Stimulated activated naive B cell treated with anti-CD40 and anti-IgM and Interleukin-4, amounts not matched to agents 10 μg/mL and 1 μg/mL and 100 μg/mL, for 72 hours (primary cell): ENCODE data around the gene PPP2R5C.

Experiments used
- ATAC-seq, 2 donors: fragments of 150-1000 bp; cut with Tn5 transposase; replicated peaks; 2 replicates each; pipeline ENCODE4 v1.10.0; 2021; ENCODE audit warnings: moderate library complexity in 1 of 2
- DNase-seq: peaks from one replicate; pipeline ENCODE4 v3.0.0; 2021
- H3K27ac Mint-ChIP-seq: one replicate; pipeline ENCODE4 v1.8.0; 2022; ENCODE audit warnings: mild to moderate bottlenecking, mixed read lengths
- H3K27me3 Mint-ChIP-seq, 2 donors: one replicate each; pipeline ENCODE4 v1.8.0; 2022; ENCODE audit warnings: mixed read lengths in 2 of 2
- H3K36me3 Mint-ChIP-seq, 2 donors: one replicate each; pipeline ENCODE4 v1.8.0; 2022; ENCODE audit warnings: mixed read lengths in 2 of 2, mild to moderate bottlenecking in 1 of 2
- H3K4me1 Mint-ChIP-seq, 2 donors: one replicate each; pipeline ENCODE4 v1.8.0; 2022; ENCODE audit warnings: mixed read lengths in 2 of 2, mild to moderate bottlenecking in 1 of 2
- H3K4me3 Mint-ChIP-seq, 2 donors: one replicate each; pipeline ENCODE4 v1.8.0; 2022; ENCODE audit warnings: mild to moderate bottlenecking in 2 of 2, mixed read lengths in 2 of 2, moderate library complexity in 1 of 2
- H3K9me3 Mint-ChIP-seq, 2 donors: one replicate each; pipeline ENCODE4 v1.8.0; 2022; ENCODE audit warnings: mixed read lengths in 2 of 2, mild to moderate bottlenecking in 1 of 2

The PPP2R5C gene

DNA sequence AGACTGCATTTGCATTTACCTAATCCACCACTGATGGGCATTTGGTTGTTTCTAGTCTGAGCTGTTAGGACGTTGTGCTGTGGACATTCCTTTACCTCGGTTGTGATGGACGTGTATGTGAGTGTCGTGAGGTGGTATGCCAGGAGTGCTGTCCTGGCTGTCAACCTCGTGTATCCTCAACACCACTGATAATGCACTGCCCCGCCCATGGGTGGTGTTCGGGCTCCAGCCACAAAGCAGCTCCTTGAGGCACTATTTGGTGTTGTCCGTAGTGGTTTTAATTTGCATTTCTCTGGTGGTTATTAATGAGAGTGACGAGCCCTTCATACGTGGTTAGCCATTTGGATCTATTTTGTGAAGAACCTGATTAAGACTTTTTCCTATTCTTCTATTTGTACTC, 87.6 kb downstream of the PPP2R5C start:
- Mint-ChIP-seq H3K4me3 (peak overlapping the region in 1 of 2 donors; percentile 11), H3K9me3 (no peaks in the 10 kb centered on the region), H3K27me3 (no peaks in the 10 kb centered on the region), H3K36me3 (peaks cover 7 to 18% of the 10 kb centered on the region in 2 donors), H3K4me1 (peaks cover 59 to 85% of the 10 kb centered on the region in 2 donors), H3K27ac (no peak overlapping the region)
- DNase-seq (peak; percentile 17), ATAC-seq (peak; percentile 81)

DNA sequence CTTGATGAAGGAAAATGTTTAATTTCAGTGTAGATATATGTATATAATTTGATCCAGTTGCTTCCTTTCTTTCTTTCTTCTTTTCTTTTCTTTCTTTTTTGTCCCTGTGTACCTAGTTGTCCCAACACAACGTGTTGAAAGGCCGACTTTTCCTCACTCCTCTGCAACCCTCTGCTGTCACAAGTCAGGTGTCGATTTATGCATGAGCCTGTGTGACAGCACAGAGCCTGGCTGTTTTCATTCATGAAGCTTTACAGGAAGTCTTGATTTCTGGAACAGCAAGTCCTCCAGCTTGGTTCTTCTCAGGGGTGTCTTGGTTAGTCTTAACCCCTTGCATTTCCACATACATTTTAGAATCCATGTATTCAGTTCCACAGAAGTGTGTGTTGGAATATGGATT, 88.1 kb downstream of the PPP2R5C start:
- Mint-ChIP-seq H3K4me3 (peak overlapping the region in 1 of 2 donors; percentile 46), H3K27ac (peak overlapping the region; percentile 20), H3K4me1 (peaks cover 60 to 85% of the 10 kb centered on the region in 2 donors), H3K27me3 (no peaks in the 10 kb centered on the region), H3K36me3 (peaks cover 4 to 16% of the 10 kb centered on the region in 2 donors), H3K9me3 (no peaks in the 10 kb centered on the region)
- ATAC-seq (no peak), DNase-seq (no peak)

DNA sequence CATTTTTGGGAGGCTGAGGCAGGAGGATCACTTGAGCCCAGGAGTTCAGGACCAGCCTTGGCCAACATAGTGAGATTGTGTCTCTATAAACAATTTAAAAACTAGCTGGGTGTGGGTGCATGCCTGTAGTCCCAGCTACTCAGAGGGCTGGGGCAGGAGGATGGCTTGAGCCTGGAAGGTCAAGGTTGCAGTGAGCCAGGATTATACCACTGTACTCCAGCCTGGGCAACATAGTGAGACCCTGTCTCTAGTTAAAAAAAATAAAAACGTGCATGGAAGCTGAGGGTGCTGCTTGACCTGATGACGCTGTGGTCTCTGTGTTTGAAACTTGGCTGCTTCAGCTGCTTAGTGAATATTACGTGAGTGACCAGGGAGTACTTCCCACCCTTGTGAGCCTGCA, 89.7 kb downstream of the PPP2R5C start:
- no peak for DNase-seq
- peaks cover 3 to 21% of the 10 kb centered on the region in 2 donors for H3K36me3 Mint-ChIP-seq
- H3K9me3 Mint-ChIP-seq: no peaks in the 10 kb centered on the region
- peak overlapping the region; percentile 62 for H3K27ac Mint-ChIP-seq
- H3K4me1 Mint-ChIP-seq: peaks cover 57 to 82% of the 10 kb centered on the region in 2 donors
- ATAC-seq: no peak
- H3K27me3 Mint-ChIP-seq: no peaks in the 10 kb centered on the region
- H3K4me3 Mint-ChIP-seq: no peak overlapping the region

DNA sequence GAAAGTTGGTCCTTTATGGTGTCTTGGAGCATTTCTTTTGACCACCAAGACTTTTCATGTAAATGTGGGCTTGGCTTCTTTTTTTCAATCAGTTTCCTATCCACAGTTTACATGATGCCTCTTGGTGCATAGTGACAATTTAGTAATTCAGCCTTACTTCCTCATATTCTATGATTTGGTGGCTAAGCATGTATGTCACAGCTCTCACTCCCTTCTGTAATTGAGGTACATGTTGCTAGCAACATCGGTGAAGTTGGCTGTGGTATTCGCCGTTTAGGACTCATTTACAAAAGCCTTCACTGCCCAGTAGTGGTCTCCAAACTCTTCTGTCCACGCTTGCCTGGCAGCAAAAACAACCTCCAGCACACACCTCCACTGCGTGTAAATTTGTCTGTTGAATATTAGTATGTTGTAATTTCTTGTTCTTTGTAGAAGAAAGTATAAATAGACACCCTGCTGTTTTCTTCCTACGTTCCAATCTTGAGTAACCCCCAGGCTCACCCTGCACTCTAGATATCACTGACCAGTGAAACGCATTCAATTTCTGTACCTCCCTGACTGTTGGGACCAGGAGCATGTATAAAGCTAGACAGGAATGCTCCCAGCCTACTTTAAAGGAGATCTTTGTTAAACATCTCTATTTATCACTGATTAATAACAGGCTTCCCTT, 90.4 kb downstream of the PPP2R5C start:
- Mint-ChIP-seq H3K9me3 (no peaks in the 10 kb centered on the region), H3K27ac (peak overlapping the region; percentile 74), H3K27me3 (no peaks in the 10 kb centered on the region), H3K4me1 (peaks cover 53 to 80% of the 10 kb centered on the region in 2 donors), H3K36me3 (peaks cover 7 to 25% of the 10 kb centered on the region in 2 donors), H3K4me3 (no peak overlapping the region)
- ATAC-seq: peak; percentile 85 to 89
- no peak for DNase-seq

DNA sequence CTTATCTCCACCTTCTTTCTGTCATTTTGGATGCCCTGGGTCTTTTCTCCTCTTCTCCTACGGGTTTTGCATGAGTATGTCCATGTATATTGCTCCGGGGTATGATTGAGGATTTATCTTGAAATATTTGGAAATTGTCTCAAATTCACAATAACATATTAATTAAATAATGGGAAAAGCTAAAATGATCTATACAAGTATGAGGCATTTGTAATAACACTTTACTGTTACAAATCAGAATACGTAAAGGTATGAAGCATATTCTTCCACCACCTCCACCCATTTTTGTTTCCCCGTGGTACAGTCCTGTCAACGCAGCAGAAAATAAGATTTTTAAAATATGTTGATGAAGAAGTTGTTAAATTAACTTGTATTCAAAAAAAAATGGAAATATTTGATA, 91.3 kb downstream of the PPP2R5C start:
- H3K27me3 Mint-ChIP-seq: no peaks in the 10 kb centered on the region
- no peaks in the 10 kb centered on the region for H3K9me3 Mint-ChIP-seq
- ATAC-seq (no peak), DNase-seq (no peak)
- no peak overlapping the region for H3K4me3 Mint-ChIP-seq
- H3K4me1 Mint-ChIP-seq: peaks cover 50 to 80% of the 10 kb centered on the region in 2 donors
- H3K27ac Mint-ChIP-seq: no peak overlapping the region
- H3K36me3 Mint-ChIP-seq: peaks cover 7 to 26% of the 10 kb centered on the region in 2 donors

DNA sequence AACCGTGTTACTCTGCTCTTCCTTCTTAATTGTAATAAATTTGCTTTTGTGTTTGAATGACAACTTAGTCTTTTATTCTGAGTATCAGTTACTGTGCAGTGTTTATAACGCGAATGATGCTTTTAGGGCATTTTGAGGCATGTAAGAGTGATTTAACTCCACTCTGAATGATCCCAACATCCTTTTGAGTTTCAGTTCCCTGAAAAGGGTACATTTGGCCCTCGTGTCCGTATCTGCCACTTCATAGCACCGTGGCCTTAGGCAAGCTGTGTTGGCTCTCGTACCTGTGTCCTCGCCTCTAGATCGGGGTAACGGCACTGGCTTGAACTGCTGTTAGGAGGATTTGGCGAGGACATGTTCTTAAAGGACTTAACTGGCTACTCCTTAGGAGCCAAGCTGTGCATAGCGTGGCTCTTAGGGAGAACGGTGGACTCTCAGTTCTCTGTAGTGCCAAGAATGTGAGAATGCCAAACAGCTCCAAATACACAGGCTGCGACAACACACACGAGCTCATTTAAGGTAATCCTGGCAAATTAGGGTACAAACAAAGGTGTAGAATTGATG, 92.0 kb downstream of the PPP2R5C start:
- Mint-ChIP-seq H3K4me1 (peaks cover 47 to 75% of the 10 kb centered on the region in 2 donors), H3K27me3 (no peaks in the 10 kb centered on the region), H3K9me3 (no peaks in the 10 kb centered on the region), H3K36me3 (peaks cover 7 to 23% of the 10 kb centered on the region in 2 donors), H3K27ac (no peak overlapping the region), H3K4me3 (no peak overlapping the region)
- ATAC-seq: no peak
- DNase-seq: no peak

DNA sequence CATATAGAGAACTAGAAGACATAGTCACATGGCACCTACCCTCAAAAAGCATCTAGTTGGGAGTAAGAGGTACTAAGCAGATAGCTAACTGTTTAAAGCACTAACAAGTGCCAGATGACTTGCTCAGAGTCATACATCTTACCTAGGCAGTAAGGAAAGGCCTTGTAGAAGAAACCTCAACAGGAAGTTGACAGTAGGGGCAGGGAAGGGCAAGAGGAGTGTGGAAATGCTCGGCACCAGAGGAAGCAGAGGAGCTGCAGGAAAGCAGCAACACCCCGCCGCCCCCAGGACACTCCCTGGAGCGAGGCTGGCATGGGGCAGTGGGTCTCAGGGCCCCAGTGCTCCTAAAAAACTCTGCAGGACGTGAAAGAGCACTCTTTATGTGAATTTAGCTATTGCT, 92.9 kb downstream of the PPP2R5C start:
- peaks cover 9 to 26% of the 10 kb centered on the region in 2 donors for H3K36me3 Mint-ChIP-seq
- no peaks in the 10 kb centered on the region for H3K27me3 Mint-ChIP-seq
- H3K4me1 Mint-ChIP-seq: peaks cover 48 to 74% of the 10 kb centered on the region in 2 donors
- no peaks in the 10 kb centered on the region for H3K9me3 Mint-ChIP-seq
- ATAC-seq (peak in 1 of 2 donors; percentile 22), DNase-seq (no peak)
- peak overlapping the region; percentile 84 for H3K27ac Mint-ChIP-seq
- H3K4me3 Mint-ChIP-seq: no peak overlapping the region

DNA sequence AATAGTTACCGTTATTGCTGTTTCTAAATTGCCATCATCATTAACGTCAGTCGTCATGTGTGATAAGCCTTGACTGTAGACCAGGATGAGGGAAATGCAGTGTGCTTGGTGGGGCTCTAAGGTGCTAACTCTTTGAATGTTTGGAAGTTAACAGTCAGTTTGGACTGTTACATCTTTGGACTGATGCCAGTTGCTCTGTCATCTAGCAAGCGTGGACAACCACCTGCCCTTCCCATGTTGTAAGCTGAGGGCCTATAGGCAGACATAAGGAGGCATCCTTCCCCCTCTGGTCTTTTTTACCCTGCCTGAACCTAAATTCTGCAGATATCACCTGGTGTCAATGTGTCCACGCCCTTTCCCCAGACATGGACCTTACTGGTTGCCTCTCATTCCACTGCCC, 94.4 kb downstream of the PPP2R5C start:
- Mint-ChIP-seq H3K4me3 (no peak overlapping the region), H3K9me3 (no peaks in the 10 kb centered on the region), H3K4me1 (peaks cover 41 to 66% of the 10 kb centered on the region in 2 donors), H3K36me3 (peaks cover 19 to 36% of the 10 kb centered on the region in 2 donors), H3K27ac (no peak overlapping the region), H3K27me3 (no peaks in the 10 kb centered on the region)
- DNase-seq: no peak
- ATAC-seq: no peak

DNA sequence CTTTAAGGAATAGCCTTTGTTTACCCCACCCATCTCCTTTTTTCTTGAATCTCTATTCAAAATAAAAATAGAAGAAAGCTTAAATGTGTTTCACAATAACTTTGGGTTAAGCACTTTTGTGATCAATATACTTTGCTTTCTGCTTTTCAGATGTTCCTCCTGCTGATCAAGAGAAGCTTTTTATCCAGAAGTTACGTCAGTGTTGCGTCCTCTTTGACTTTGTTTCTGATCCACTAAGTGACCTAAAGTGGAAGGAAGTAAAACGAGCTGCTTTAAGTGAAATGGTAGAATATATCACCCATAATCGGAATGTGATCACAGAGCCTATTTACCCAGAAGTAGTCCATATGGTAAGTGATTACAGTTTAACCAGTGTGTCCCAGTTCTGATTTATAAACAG, 95.0 kb downstream of the PPP2R5C start:
- no peaks in the 10 kb centered on the region for H3K9me3 Mint-ChIP-seq
- H3K4me3 Mint-ChIP-seq: no peak overlapping the region
- ATAC-seq (no peak), DNase-seq (no peak)
- H3K4me1 Mint-ChIP-seq: peaks cover 35 to 60% of the 10 kb centered on the region in 2 donors
- peaks cover 22 to 38% of the 10 kb centered on the region in 2 donors for H3K36me3 Mint-ChIP-seq
- H3K27me3 Mint-ChIP-seq: no peaks in the 10 kb centered on the region
- no peak overlapping the region for H3K27ac Mint-ChIP-seq

DNA sequence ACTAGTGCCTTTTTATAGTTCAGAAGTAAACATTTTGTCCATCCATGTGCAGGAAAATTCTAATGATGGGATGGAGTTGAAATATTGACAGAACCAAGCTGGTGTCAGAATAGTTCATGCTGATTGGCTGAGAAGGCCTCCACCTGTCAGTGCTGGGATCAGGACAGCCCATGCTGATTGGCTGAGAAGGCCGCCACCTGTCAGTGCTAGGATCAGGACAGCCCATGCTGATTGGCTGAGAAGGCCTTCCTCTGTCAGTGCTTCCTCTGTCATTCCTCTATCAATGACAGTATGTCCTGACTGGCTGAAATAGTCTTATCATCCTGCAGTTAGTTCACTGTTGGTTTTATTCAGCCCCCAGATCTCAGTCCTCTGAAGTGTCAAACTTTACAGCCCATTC, 95.7 kb downstream of the PPP2R5C start:
- Mint-ChIP-seq H3K36me3 (peaks cover 26 to 43% of the 10 kb centered on the region in 2 donors), H3K27me3 (no peaks in the 10 kb centered on the region), H3K27ac (no peak overlapping the region), H3K4me3 (no peak overlapping the region), H3K9me3 (no peaks in the 10 kb centered on the region), H3K4me1 (peaks cover 32 to 57% of the 10 kb centered on the region in 2 donors)
- DNase-seq: no peak
- no peak for ATAC-seq

DNA sequence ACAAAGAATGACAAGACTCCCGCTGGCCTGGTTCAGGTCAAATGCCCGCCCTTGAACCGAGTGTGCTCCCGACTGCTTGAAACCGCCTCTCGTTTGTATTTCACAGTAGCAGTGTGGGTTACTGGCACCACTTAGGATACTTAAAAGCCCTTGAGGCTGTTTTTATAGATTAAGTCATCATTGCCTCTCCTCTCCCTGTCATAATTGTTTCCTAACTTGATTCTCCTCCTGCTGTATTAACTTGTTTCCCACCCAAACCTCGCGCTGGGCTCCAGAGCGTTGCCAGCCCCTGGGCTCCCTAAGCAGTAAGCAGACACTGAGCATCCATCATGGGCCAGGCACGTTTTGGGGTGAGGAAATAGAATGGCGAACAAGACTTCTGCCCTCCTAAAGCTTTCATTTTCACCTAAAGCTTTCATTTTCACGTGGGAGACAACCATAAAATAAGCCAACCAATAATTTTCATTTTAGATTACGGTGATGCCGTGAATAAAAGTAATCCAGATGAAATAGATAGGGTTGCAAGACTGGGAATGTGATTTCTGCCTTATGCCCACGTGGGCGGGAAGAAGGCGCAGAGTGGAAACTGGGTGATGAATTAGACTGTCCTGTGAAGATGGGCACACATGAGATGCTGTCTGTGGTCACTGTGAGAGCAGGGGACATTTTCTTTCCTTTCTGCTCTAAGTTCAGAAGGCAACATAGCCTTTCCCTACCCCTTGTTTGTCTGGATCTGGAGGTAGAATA, 97.5 kb downstream of the PPP2R5C start:
- H3K4me3 Mint-ChIP-seq: no peak overlapping the region
- DNase-seq (no peak), ATAC-seq (no peak)
- H3K27ac Mint-ChIP-seq: peak overlapping the region; percentile 86
- peaks cover 27 to 45% of the 10 kb centered on the region in 2 donors for H3K36me3 Mint-ChIP-seq
- peaks cover 26 to 44% of the 10 kb centered on the region in 2 donors for H3K4me1 Mint-ChIP-seq
- no peaks in the 10 kb centered on the region for H3K27me3 Mint-ChIP-seq
- H3K9me3 Mint-ChIP-seq: no peaks in the 10 kb centered on the region

DNA sequence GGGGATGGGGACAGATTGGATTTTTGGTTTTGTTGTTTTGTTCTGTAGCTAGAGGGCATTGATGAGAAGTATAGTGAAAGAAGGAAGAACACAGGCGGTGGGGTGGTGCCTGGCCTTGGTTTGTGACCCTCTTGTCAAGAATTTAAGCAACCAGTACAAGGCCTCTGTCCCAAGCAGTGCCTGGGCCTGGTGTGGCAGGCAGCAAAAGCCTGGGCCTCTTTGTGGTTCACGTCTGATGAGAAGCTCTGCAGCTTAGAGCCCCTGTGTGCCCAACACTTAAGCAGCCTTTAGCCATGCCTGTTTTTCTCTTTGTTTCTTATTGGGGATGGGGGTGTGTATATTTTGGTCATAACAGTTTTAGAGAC, 98.0 kb downstream of the PPP2R5C start:
- Mint-ChIP-seq H3K27me3 (no peaks in the 10 kb centered on the region), H3K4me1 (peaks cover 22 to 43% of the 10 kb centered on the region in 2 donors), H3K4me3 (no peak overlapping the region), H3K27ac (peak overlapping the region; percentile 65), H3K9me3 (no peaks in the 10 kb centered on the region), H3K36me3 (peaks cover 30 to 45% of the 10 kb centered on the region in 2 donors)
- ATAC-seq: no peak
- DNase-seq: no peak

DNA sequence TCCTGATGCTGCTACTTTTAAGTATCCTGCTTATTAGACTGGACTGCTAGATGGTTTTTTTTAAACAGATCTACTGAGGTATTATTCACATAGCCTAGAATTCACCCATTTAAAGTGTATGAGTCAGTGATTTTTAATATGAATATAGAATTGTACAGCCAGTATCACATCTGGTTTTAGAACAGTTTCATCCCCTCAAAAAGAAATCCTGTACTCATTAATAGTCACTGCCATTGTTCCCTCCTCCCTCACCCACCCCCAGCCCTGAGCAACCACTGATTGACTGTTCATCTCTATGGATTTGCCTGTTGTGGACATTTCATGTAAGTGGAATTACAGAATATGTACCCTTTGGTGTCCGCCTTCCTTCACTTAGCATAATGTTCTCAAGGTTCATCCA, 98.4 kb downstream of the PPP2R5C start:
- H3K4me3 Mint-ChIP-seq: no peak overlapping the region
- DNase-seq: no peak
- no peak overlapping the region for H3K27ac Mint-ChIP-seq
- ATAC-seq: no peak
- H3K27me3 Mint-ChIP-seq: no peaks in the 10 kb centered on the region
- H3K9me3 Mint-ChIP-seq: no peaks in the 10 kb centered on the region
- H3K36me3 Mint-ChIP-seq: peaks cover 34 to 49% of the 10 kb centered on the region in 2 donors
- H3K4me1 Mint-ChIP-seq: peaks cover 25 to 43% of the 10 kb centered on the region in 2 donors

DNA sequence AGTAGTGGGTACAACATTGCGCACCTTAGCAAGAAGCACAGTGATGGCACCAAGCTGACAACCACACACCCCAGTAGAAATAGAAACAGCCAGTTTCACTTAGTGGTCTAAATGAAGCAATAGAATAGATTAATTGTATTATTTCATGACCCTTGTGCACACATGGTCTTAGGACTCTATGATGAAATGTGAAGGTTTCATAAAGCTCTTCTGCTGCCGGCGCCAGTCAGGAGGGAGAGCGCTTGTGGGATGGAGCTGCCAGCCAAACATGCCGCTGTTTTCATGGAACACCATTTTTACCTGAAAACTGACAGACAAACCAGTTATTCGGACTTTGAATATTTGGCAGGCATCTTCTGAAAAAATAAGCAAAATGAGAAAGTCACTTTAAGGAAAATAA, 100.0 kb downstream of the PPP2R5C start:
- peaks cover 38 to 46% of the 10 kb centered on the region in 2 donors for H3K36me3 Mint-ChIP-seq
- no peaks in the 10 kb centered on the region for H3K27me3 Mint-ChIP-seq
- H3K4me3 Mint-ChIP-seq: no peak overlapping the region
- no peak for DNase-seq
- H3K9me3 Mint-ChIP-seq: no peaks in the 10 kb centered on the region
- H3K4me1 Mint-ChIP-seq: peaks cover 23 to 37% of the 10 kb centered on the region in 2 donors
- no peak for ATAC-seq
- no peak overlapping the region for H3K27ac Mint-ChIP-seq

DNA sequence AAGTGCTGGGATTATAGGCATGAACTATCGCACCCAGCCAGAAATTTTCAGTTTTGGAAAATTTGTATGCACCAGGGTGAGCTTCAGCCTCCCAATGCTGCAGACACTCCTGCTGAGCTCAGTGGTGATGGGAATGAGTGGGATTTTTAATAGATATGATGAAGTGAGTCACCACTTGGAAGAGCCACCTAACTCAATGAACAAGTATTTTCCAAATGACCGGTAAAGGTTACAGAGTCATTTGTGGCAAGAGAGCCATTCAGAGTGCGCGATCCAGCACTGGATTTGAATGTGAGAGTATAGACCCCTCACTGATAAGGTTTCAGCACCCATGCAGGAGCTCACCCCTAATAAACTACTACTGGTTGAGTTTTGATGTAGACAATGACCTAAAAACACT, 100.7 kb downstream of the PPP2R5C start:
- ATAC-seq: no peak
- no peak overlapping the region for H3K27ac Mint-ChIP-seq
- H3K9me3 Mint-ChIP-seq: no peaks in the 10 kb centered on the region
- H3K36me3 Mint-ChIP-seq: peaks cover 34 to 41% of the 10 kb centered on the region in 2 donors
- H3K27me3 Mint-ChIP-seq: no peaks in the 10 kb centered on the region
- H3K4me3 Mint-ChIP-seq: no peak overlapping the region
- DNase-seq: no peak
- H3K4me1 Mint-ChIP-seq: peaks cover 23 to 35% of the 10 kb centered on the region in 2 donors
